Psoas muscle (tissue), 8 donors: ENCODE data around the gene AADAT. TPM values are rescaled to one million over a fixed set of nuclear protein-coding genes. Genes with fewer than 3 reads are reported as not detected.
A peak's percentile ranks its signal among the peaks of the same experiment; 100 is the strongest.

Experiments
- ATAC-seq, 4 donors: fragments of 200-7000 bp; cut with Tn5 transposase; one replicate each; pipeline ENCODE4 v1.9.1; 2020; ENCODE audit warnings: moderate library complexity in 3 of 4, mild to moderate bottlenecking in 2 of 4
- DNase-seq, 2 donors: peaks; one replicate each; pipeline ENCODE4 v3.0.0-alpha.2; 2020
- H3K27ac ChIP-seq: fragments of 200-600 bp; one replicate; pipeline ENCODE4 v1.8.0; 2022
- H3K27me3 ChIP-seq, 3 donors: fragments of 200-600 bp in 1 of 3; one replicate each; pipeline versions ENCODE4 v1.6.1 to v1.8.0; 2013 to 2022; ENCODE audit warnings: low read length in 2 of 3, mild to moderate bottlenecking in 2 of 3, moderate library complexity in 1 of 3; ENCODE audit not compliant: insufficient read depth in 3 of 3
- H3K36me3 ChIP-seq, 2 donors: fragments of 200-600 bp in 1 of 2; one replicate each; pipeline versions ENCODE4 v1.6.1 to v1.8.0; 2013 to 2022; ENCODE audit warnings: low read depth in 1 of 2, mild to moderate bottlenecking in 1 of 2, moderate library complexity in 1 of 2; ENCODE audit not compliant: insufficient read depth in 1 of 2
- H3K4me1 ChIP-seq: fragments of 200-600 bp; one replicate; pipeline ENCODE4 v1.8.0; 2022
- H3K4me3 ChIP-seq: fragments of 200-600 bp; one replicate; pipeline ENCODE4 v1.8.0; 2022; ENCODE audit warnings: mild to moderate bottlenecking
- H3K9me3 ChIP-seq: fragments of 200-600 bp; one replicate; pipeline ENCODE4 v1.8.0; 2022
- CTCF ChIP-seq: fragments of 200-600 bp; IDR thresholded peaks from one replicate; pipeline ENCODE4 v1.8.0; 2022; ENCODE audit warnings: antibody characterized with exemption
- WGBS, 3 donors: extraction: QIAGEN DNeasy Blood & Tissue Kit; methylation state at CpG; one replicate each; pipeline versions ENCODE4 v1.1.6 to v1.1.7; 2013; 5-methylcytosine and 5-hydroxymethylcytosine counted together
- intact Hi-C, 2 donors: fragments of 100-400 bp; cut with DNase I; formaldehyde crosslinking; loops; one replicate each; pipeline versions ENCODE4 v1.11.0 to v1.14.2; 2022
- polyA plus RNA-seq, 3 donors: library from polyadenylated mRNA; stranded (reverse); fragments of 200-250 nt; gene quantifications; one replicate each; pipeline ENCODE4 v1.2.3, GENCODE V29; 2013
- total RNA-seq, 4 donors: library from RNA; stranded (reverse); fragmentation: NEBNext Ultra II Directional in 2 of 4; extraction: Animal tissue kit (Norgen Biotek cat#: 25700) in 2 of 4; gene quantifications; one replicate each; pipeline versions ENCODE4 v1.2.1 to v1.2.4, GENCODE V29; 2021 to 2023
- donor health status: healthy with polysubstance abuse.
- donor health status: DM: no; HTN: no; CAD: no; lungs with moderate emphysema.
- donor health status: Bipolar disorder and iron deficiency.
- donor health status: healthy.
- donor health status: DM: yes; HTN: yes; CAD: no.
- donor health status: DM: no; HTN: no; CAD: no.
- donor health status: DM: no; HTN: no; CAD: no.
- donor health status: DM: yes; HTN: yes; CAD: no.

The AADAT gene
- total and polyA plus RNA-seq, 7 donors, result 0.58 to 1.6 (median 1.1) TPM

GRCh38 chr4:170015285-170015684 is 74.5 kb downstream of the AADAT start:
- WGBS, 3 donors, result 53 to 70% (median 59%) methylated on average over 4 of the region's 4 CpGs
- Histone ChIP-seq H3K4me1 (no peaks in the 10 kb centered on the region), H3K27ac (no peak overlapping the region), H3K4me3 (no peak overlapping the region), H3K9me3 (no peaks in the 10 kb centered on the region), H3K27me3 (no peaks in the 10 kb centered on the region), H3K36me3 (no peaks in the 10 kb centered on the region)
- intact Hi-C loops, result no loop called here
- DNase-seq (no peak), ATAC-seq (peak in 1 of 4 donors; percentile 59)
- no peak for TF ChIP-seq CTCF

GRCh38 chr4:170014359-170015011 is 75.3 kb downstream of the AADAT start:
- WGBS, 3 donors, result 69 to 87% (median 72%) methylated on average over 6 of the region's 6 CpGs
- TF ChIP-seq CTCF, result no peak

DNA sequence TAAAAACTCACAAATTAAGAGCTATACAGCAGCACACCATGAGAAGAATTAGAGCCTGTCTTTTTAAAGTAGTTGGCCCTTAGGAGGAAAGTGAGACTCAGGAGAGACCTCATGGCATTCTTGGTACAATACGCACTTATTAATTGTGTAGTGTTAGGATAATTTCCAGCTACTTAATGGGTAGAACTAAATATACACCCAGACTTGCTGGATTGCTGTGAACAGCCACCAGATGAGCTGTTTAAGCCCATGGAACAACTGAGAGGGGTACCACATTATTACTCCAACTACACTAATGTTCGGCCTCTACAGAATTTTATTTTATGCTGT is 77.2 kb downstream of the AADAT start:
- Histone ChIP-seq H3K36me3 (no peaks in the 10 kb centered on the region), H3K4me1 (no peaks in the 10 kb centered on the region), H3K9me3 (no peaks in the 10 kb centered on the region), H3K27me3 (no peaks in the 10 kb centered on the region), H3K27ac (no peak overlapping the region), H3K4me3 (no peak overlapping the region)
- TF ChIP-seq CTCF, result no peak
- intact Hi-C loops, result no loop called here
- peak in 1 of 4 donors; percentile 89 for ATAC-seq
- no peak for DNase-seq
- 57 to 92% (median 88%) methylated on average over 2 of the region's 2 CpGs for WGBS, 3 donors

More at GRCh38 chr4:170014359-170015011, 75.3 kb downstream of the AADAT start:
- DNase-seq, result no peak
- no peak overlapping the region for H3K4me3 ChIP-seq
- intact Hi-C loops, result no loop called here
- no peaks in the 10 kb centered on the region for H3K27me3 ChIP-seq
- H3K36me3 ChIP-seq, result no peaks in the 10 kb centered on the region
- no peak for ATAC-seq
- H3K27ac ChIP-seq, result no peak overlapping the region
- no peaks in the 10 kb centered on the region for H3K4me1 ChIP-seq
- H3K9me3 ChIP-seq, result no peaks in the 10 kb centered on the region

- H3K27ac ChIP-seq, result no peak overlapping the region
- 46 to 64% (median 61%) methylated on average over 7 of the region's 7 CpGs for WGBS, 3 donors
- DNase-seq (peak in 1 of 2 donors; percentile 60), ATAC-seq (peak in 1 of 4 donors; percentile 92)
- no peak for TF ChIP-seq CTCF
- H3K4me1 ChIP-seq, result no peaks in the 10 kb centered on the region
- H3K9me3 ChIP-seq, result no peaks in the 10 kb centered on the region
- no peak overlapping the region for H3K4me3 ChIP-seq
- intact Hi-C loops, result no loop called here
- H3K27me3 ChIP-seq, result no peaks in the 10 kb centered on the region
- no peaks in the 10 kb centered on the region for H3K36me3 ChIP-seq
Measured at GRCh38 chr4:170011921-170012628, 77.7 kb downstream of the AADAT start.

Other genes starting within 250 kb of the AADAT start
- gene MFAP3L, start 63.6 kb downstream of the AADAT start, total RNA-seq, result 10 to 100 TPM in 1 of 4 donors, 1 to 10 TPM in 3; 1.8 to 20.1 (median 3.4) TPM
- gene MFAP3L, start 63.6 kb downstream of the AADAT start, polyA plus RNA-seq, result 1 to 10 TPM; 2.1 to 4.2 (median 2.5) TPM